H1 (cell line): ENCODE measurements around the gene APH1B. TPM values are rescaled to one million over a fixed set of nuclear protein-coding genes. Genes with fewer than 3 reads are reported as not detected.
A peak's percentile ranks its signal among the peaks of the same experiment; 100 is the strongest.

Experiments
- CTCF ChIA-PET: fragments of 300-600 bp; sonication (Branson Sonifier 250); formaldehyde crosslinking; loops from one replicate; lab custom pipeline; 2021; ENCODE audit not compliant: partially characterized antibody; lab: Charles Lee
- POLR2A ChIA-PET: fragments of 300-600 bp; sonication (Branson Sonifier 250); formaldehyde crosslinking; loops from one replicate; lab custom pipeline; 2021; ENCODE audit warnings: inconsistent platforms; ENCODE audit not compliant: partially characterized antibody; lab: Charles Lee
- DNase-seq, 2 experiments: peaks; one replicate each; pipeline versions ENCODE4 v3.0.0 to v3.0.0-alpha.2; 2010 to 2022; ENCODE audit warnings: low spot score in 2 of 2, low read depth in 1 of 2, mixed read lengths in 1 of 2
- FAIRE-seq: peaks from 2 replicates; lab custom pipeline; 2011; peaks lifted over from hg19 to GRCh38; lab: Jason Lieb, UNC
- H2AFZ ChIP-seq: 2 replicates; pipeline ENCODE4 v1.8.1; 2012; ENCODE audit warnings: low read length, inconsistent platforms
- H2AK5ac ChIP-seq: 2 replicates; pipeline ENCODE4 v1.6.1; 2013; ENCODE audit warnings: low read depth, low read length
- H2BK120ac ChIP-seq: replicated peaks from 2 replicates; pipeline ENCODE3; 2013; ENCODE audit warnings: low read depth, low read length, inconsistent platforms
- H2BK12ac ChIP-seq: 2 replicates; pipeline ENCODE4 v1.6.1; 2013; ENCODE audit warnings: low read depth, low read length
- H2BK15ac ChIP-seq: 2 replicates; pipeline ENCODE4 v1.6.1; 2013; ENCODE audit warnings: low read length
- H2BK20ac ChIP-seq: 2 replicates; pipeline ENCODE4 v1.6.1; 2013; ENCODE audit warnings: low read length
- H2BK5ac ChIP-seq: 2 replicates; pipeline ENCODE4 v1.6.1; 2013; ENCODE audit warnings: low read depth, low read length
- H3K14ac ChIP-seq: 2 replicates; pipeline ENCODE4 v1.6.1; 2013; ENCODE audit warnings: inconsistent platforms; ENCODE audit not compliant: insufficient read length
- H3K18ac ChIP-seq: 2 replicates; pipeline ENCODE4 v1.6.1; 2013; ENCODE audit warnings: low read length; ENCODE audit errors: extremely low read depth
- H3K23ac ChIP-seq: 2 replicates; pipeline ENCODE4 v1.6.1; 2013; ENCODE audit warnings: inconsistent platforms; ENCODE audit not compliant: insufficient read length
- H3K23me2 ChIP-seq: 2 replicates; pipeline ENCODE4 v1.6.1; 2013; ENCODE audit warnings: low read depth, low read length
- H3K27ac ChIP-seq: 2 replicates; pipeline ENCODE4 v1.6.1; 2011; ENCODE audit warnings: low read depth, low read length, inconsistent platforms
- H3K27me3 ChIP-seq, 4 experiments: replicated peaks in 1 of 4; 1 replicate in 1 of 4; 2 replicates in 3 of 4; pipeline versions ENCODE4 v1.6.1 to v1.8.1; 2011 to 2013; ENCODE audit warnings: low read length in 3 of 4, mild to moderate bottlenecking in 3 of 4, inconsistent platforms in 2 of 4, mixed read lengths in 2 of 4, moderate library complexity in 1 of 4; ENCODE audit not compliant: control insufficient read depth in 3 of 4, insufficient read depth in 3 of 4; ENCODE audit errors: extremely low read depth in 1 of 4
- H3K36me3 ChIP-seq, 4 experiments: 2 replicates each; pipeline versions ENCODE4 v1.6.1 to v1.8.1; 2011 to 2013; ENCODE audit warnings: mild to moderate bottlenecking in 4 of 4, low read length in 3 of 4, moderate library complexity in 2 of 4, control low read depth in 1 of 4, inconsistent platforms in 1 of 4; ENCODE audit not compliant: insufficient read depth in 4 of 4, control insufficient read depth in 2 of 4
- H3K4ac ChIP-seq: replicated peaks from 2 replicates; pipeline ENCODE3; 2013; ENCODE audit warnings: low read length, low read depth, mixed read lengths, inconsistent platforms; ENCODE audit not compliant: insufficient read length
- H3K4me1 ChIP-seq, 4 experiments: replicated peaks in 1 of 4; 1 replicate in 1 of 4; 2 replicates in 3 of 4; pipeline versions ENCODE4 v1.6.1 to v1.8.1; 2011 to 2013; ENCODE audit warnings: low read length in 3 of 4, inconsistent platforms in 2 of 4, mixed read lengths in 1 of 4; ENCODE audit not compliant: insufficient read depth in 4 of 4, control insufficient read depth in 3 of 4
- H3K4me2 ChIP-seq, 2 experiments: 2 replicates each; pipeline versions ENCODE4 v1.6.1 to v1.8.1; 2011 to 2013; ENCODE audit warnings: low read depth in 2 of 2, low read length in 2 of 2, control low read depth in 1 of 2, inconsistent platforms in 1 of 2, mild to moderate bottlenecking in 1 of 2; ENCODE audit not compliant: insufficient read depth in 1 of 2
- H3K4me3 ChIP-seq, 4 experiments: fragments of 200-600, 300-600 bp in 1 of 4; sonication (generic), shearing (Covaris generic), sonication (Bioruptor Twin) in 1 of 4; 2 replicates each; pipeline versions ENCODE4 v1.5.1 to v1.8.1; 2011 to 2016; ENCODE audit warnings: low read length in 4 of 4, low read depth in 3 of 4, control low read depth in 2 of 4, inconsistent platforms in 2 of 4, mild to moderate bottlenecking in 2 of 4, mixed read lengths in 1 of 4, moderate library complexity in 1 of 4; ENCODE audit not compliant: insufficient read depth in 2 of 4; ENCODE audit errors: extremely low read depth in 1 of 4
- H3K56ac ChIP-seq: replicated peaks from 2 replicates; pipeline ENCODE3; 2013; ENCODE audit warnings: low read depth, mild to moderate bottlenecking, mixed read lengths, low read length, inconsistent platforms; ENCODE audit not compliant: insufficient read length
- H3K79me1 ChIP-seq: 2 replicates; pipeline ENCODE4 v1.6.1; 2013; ENCODE audit warnings: low read depth, low read length, control low read depth
- H3K79me2 ChIP-seq, 2 experiments: 2 replicates each; pipeline versions ENCODE4 v1.6.1 to v1.8.1; 2012 to 2013; ENCODE audit warnings: low read length in 2 of 2, mild to moderate bottlenecking in 2 of 2, inconsistent platforms in 1 of 2; ENCODE audit not compliant: insufficient read depth in 2 of 2, control insufficient read depth in 1 of 2
- H3K9ac ChIP-seq, 4 experiments: replicated peaks in 1 of 4; 1 replicate in 1 of 4; 2 replicates in 3 of 4; pipeline versions ENCODE4 v1.6.1 to v1.8.1; 2011 to 2013; ENCODE audit warnings: low read depth in 3 of 4, low read length in 3 of 4, control low read depth in 2 of 4, mild to moderate bottlenecking in 2 of 4, moderate library complexity in 2 of 4, inconsistent platforms in 1 of 4; ENCODE audit errors: extremely low read depth in 1 of 4
- H3K9me3 ChIP-seq, 2 experiments: 2 replicates each; pipeline versions ENCODE4 v1.6.1 to v1.8.1; 2012 to 2013; ENCODE audit warnings: mild to moderate bottlenecking in 2 of 2, moderate library complexity in 2 of 2, control low read depth in 1 of 2, inconsistent platforms in 1 of 2, low read depth in 1 of 2, low read length in 1 of 2, mixed read lengths in 1 of 2; ENCODE audit not compliant: insufficient read depth in 2 of 2
- H4K20me1 ChIP-seq, 2 experiments: replicated peaks in 1 of 2; 2 replicates each; pipeline versions ENCODE3 to v1.8.1; 2011 to 2013; ENCODE audit warnings: inconsistent platforms in 2 of 2, low read length in 2 of 2, mild to moderate bottlenecking in 1 of 2; ENCODE audit not compliant: insufficient read depth in 2 of 2, control insufficient read depth in 1 of 2
- H4K5ac ChIP-seq: 2 replicates; pipeline ENCODE4 v1.6.1; 2013; ENCODE audit warnings: low read length, low read depth, mixed read lengths, inconsistent platforms; ENCODE audit not compliant: insufficient read length
- H4K8ac ChIP-seq: 2 replicates; pipeline ENCODE4 v1.8.0; 2013; ENCODE audit warnings: mild to moderate bottlenecking, moderate library complexity, low read length, inconsistent platforms; ENCODE audit not compliant: insufficient read depth; ENCODE audit errors: extremely low read depth
- H4K91ac ChIP-seq: replicated peaks from 2 replicates; pipeline ENCODE3; 2013; ENCODE audit warnings: low read length, mixed read lengths, inconsistent platforms; ENCODE audit not compliant: insufficient read length
- BCL11A ChIP-seq, 2 experiments: IDR thresholded peaks; one replicate each; pipeline ENCODE4 v1.6.1; 2011; ENCODE audit warnings: low read depth in 2 of 2, low read length in 2 of 2, mild to moderate bottlenecking in 2 of 2
- CEBPB ChIP-seq: IDR thresholded peaks from 2 replicates; pipeline ENCODE4 v1.6.1; 2012; ENCODE audit warnings: low read depth, low read length
- HDAC6 ChIP-seq: IDR thresholded peaks from one replicate; pipeline ENCODE4 v1.7.1; 2012; ENCODE audit warnings: low read depth, mild to moderate bottlenecking, inconsistent platforms, low read length, moderate library complexity
- JUN ChIP-seq: IDR thresholded peaks from 2 replicates; pipeline ENCODE4 v1.6.1; 2011; ENCODE audit warnings: low read depth, mild to moderate bottlenecking, improper control_type of control experiment, low read length
- JUND ChIP-seq: IDR thresholded peaks from 2 replicates; pipeline ENCODE4 v1.6.1; 2011; ENCODE audit warnings: mild to moderate bottlenecking, improper control_type of control experiment, low read length
- MAX ChIP-seq: IDR thresholded peaks from 2 replicates; pipeline ENCODE4 v1.6.1; 2012; ENCODE audit warnings: inconsistent platforms
- RBBP5 ChIP-seq: IDR thresholded peaks from 2 replicates; pipeline ENCODE4 v1.7.1; 2012; ENCODE audit warnings: low read depth, mild to moderate bottlenecking, inconsistent platforms, low read length, moderate library complexity, borderline replicate concordance
- SIRT6 ChIP-seq: IDR thresholded peaks from one replicate; pipeline ENCODE4 v1.7.1; 2012; ENCODE audit warnings: low read length, inconsistent platforms
- SP1 ChIP-seq: IDR thresholded peaks from 2 replicates; pipeline ENCODE4 v1.6.1; 2011; ENCODE audit warnings: low read depth, low read length
- SP2 ChIP-seq: IDR thresholded peaks from 2 replicates; pipeline ENCODE4 v1.6.1; 2012; ENCODE audit warnings: mild to moderate bottlenecking, low read length, inconsistent platforms
- SUZ12 ChIP-seq: fragments of 200-600 bp; sonication (generic); IDR thresholded peaks from 2 replicates; pipeline ENCODE4 v1.6.1; 2012; ENCODE audit warnings: mild to moderate bottlenecking, inconsistent platforms, low read length, moderate library complexity, mixed read lengths
- WGBS, 2 experiments: shearing (Covaris generic) in 1 of 2; methylation state at CpG; one replicate each; pipeline versions ENCODE4 v1.1.6 to v1.1.7; 2013 to 2015; ENCODE audit warnings: low lambda C conversion rate in 2 of 2, mixed read lengths in 2 of 2, inconsistent platforms in 1 of 2, low coverage in 1 of 2, missing lambda C conversion rate in 1 of 2; ENCODE audit not compliant: insufficient replicate concordance in 2 of 2, insufficient coverage in 1 of 2, insufficient read length in 1 of 2; ENCODE audit errors: extremely low coverage in 1 of 2, missing lambda C conversion rate in 1 of 2; 5-methylcytosine and 5-hydroxymethylcytosine counted together
- polyA plus RNA-seq, 7 experiments: library from polyadenylated mRNA; depleted of rRNA in 3 of 7; stranded (reverse) in 5 of 7; unstranded in 2 of 7; fragments of >200 nt in 5 of 7; fragments of 200-250 nt in 2 of 7; gene quantifications; 1 replicate in 5 of 7; 2 replicates in 1 of 7; 4 replicates in 1 of 7; pipeline versions ENCODE4 v1.2.1 to v1.2.3, GENCODE V29; 2011 to 2013; ENCODE audit warnings: missing spikeins in 2 of 7, mixed read lengths in 2 of 7
- total RNA-seq: library from RNA; stranded (reverse); fragmentation: NEBNext Ultra II Directional; extraction: Animal tissue kit (Norgen Biotek cat#: 25700); gene quantifications from 2 replicates; pipeline ENCODE4 v1.2.1, GENCODE V29; 2021

The APH1B gene
- total and polyA plus RNA-seq, 2 of the 8 experiments (the other 6 are each of a cell fraction or from before 2014, with no cell fraction given), result 11.5 to 22.9 TPM

- H3K9me3 ChIP-seq, result no peaks in the 10 kb centered on the region
- no peak overlapping the region for H4K91ac ChIP-seq
- H2BK12ac ChIP-seq, result peak overlapping the region; percentile 78; the same call in 1 of the 2 replicates
- H3K27me3 ChIP-seq, result no peaks in the 10 kb centered on the region
- H3K14ac ChIP-seq, result no peak overlapping the region
- no peak for DNase-seq
- peak overlapping the region in 1 of 4 experiments; percentile 26; a peak in 1 of 8 replicates for H3K4me3 ChIP-seq
- H2AFZ ChIP-seq, result no peak overlapping the region
- no peak overlapping the region for H3K4ac ChIP-seq
- H3K79me2 ChIP-seq, result no peaks in the 10 kb centered on the region
- peaks cover 0 to 11% (median 5%) of the 10 kb centered on the region in 4 experiments; a peak in 3 of 8 replicates for H3K36me3 ChIP-seq
- H2BK5ac ChIP-seq, result 0 out of 2 replicates have a peak overlapping the region, but pooled peaks have one; percentile 41
- TF ChIP-seq SP1 (0 out of 2 replicates have a peak, but pooled peaks have one; percentile 14), BCL11A (IDR thresholded peaks at IDR 0.05; ENCODE audit: low read depth in 2 of 2, low read length in 2 of 2) (no peak), JUN (peak; percentile 79), JUND (peak; percentile 99), CEBPB (peak; percentile 70; the same call in 1 of the 2 replicates), MAX (0 out of 2 replicates have a peak, but pooled peaks have one; percentile 33), RBBP5 (no peak), SIRT6 (no peak), HDAC6 (no peak), SUZ12 (no peak), SP2 (no peak)
- CTCF ChIA-PET, result interaction anchor here (1.1 kb wide), 1 partner anchor 10 kb away, joined by 4 read pairs; no protein-coding TSS in a partner anchor
- H3K23ac ChIP-seq, result no peak overlapping the region
- H3K79me1 ChIP-seq, result no peaks in the 10 kb centered on the region
- H4K5ac ChIP-seq, result peak overlapping the region; percentile 49
- POLR2A ChIA-PET, result interaction anchor here (0.7 to 3.3 kb wide), 5 partner anchors 11 to 214 kb away, joined by 3 to 11 read pairs (median 4); partner anchors contain the start of gene TPM1
- H3K27ac ChIP-seq, result no peak overlapping the region
- no peak overlapping the region for H3K56ac ChIP-seq
- 5% methylated on average over 5 of the region's 5 CpGs; no CpG with 5 or more reads in 1 of the 2 experiments for WGBS, 2 experiments
- H4K20me1 ChIP-seq, result no peaks in the 10 kb centered on the region
- no peak overlapping the region for H2AK5ac ChIP-seq
- no peaks in the 10 kb centered on the region for H3K23me2 ChIP-seq
- H4K8ac ChIP-seq, result no peak overlapping the region
- H3K4me2 ChIP-seq, result peak overlapping the region; percentile 39 to 59
- H2BK120ac ChIP-seq, result no peak overlapping the region
- H2BK20ac ChIP-seq, result no peak overlapping the region
- peak; percentile 73 for FAIRE-seq
- no peak overlapping the region; the same call in 1 of the 2 replicates for H3K18ac ChIP-seq
- no peak overlapping the region for H2BK15ac ChIP-seq
- peaks cover 0 to 10% (median 4%) of the 10 kb centered on the region in 4 experiments; a peak in 4 of 7 replicates for H3K4me1 ChIP-seq
- no peak overlapping the region for H3K9ac ChIP-seq
These were observed 20.8 kb upstream of the APH1B start for GRCh38 chr15:63256433-63257274.
